Adipocyte (in vitro differentiated cells): ENCODE measurements around the gene AP4M1.

Source experiments
- DNase-seq: peaks from one replicate; pipeline ENCODE4 v3.0.0-alpha.2; 2015; ENCODE audit warnings: low read depth
- H3K27me3 ChIP-seq: replicated peaks from 2 replicates; pipeline ENCODE4 v1.7.0; 2013; ENCODE audit warnings: mild to moderate bottlenecking, low read length, moderate library complexity; ENCODE audit not compliant: control insufficient read depth, insufficient read depth
- H3K36me3 ChIP-seq: 2 replicates; pipeline ENCODE4 v1.7.0; 2013; ENCODE audit warnings: low read length, mild to moderate bottlenecking, moderate library complexity; ENCODE audit not compliant: control insufficient read depth, insufficient read depth, severe bottlenecking
- H3K4me1 ChIP-seq: 2 replicates; pipeline ENCODE4 v1.7.0; 2013; ENCODE audit warnings: mild to moderate bottlenecking, low read length, moderate library complexity; ENCODE audit not compliant: control insufficient read depth, insufficient read depth
- H3K4me3 ChIP-seq: 2 replicates; pipeline ENCODE4 v1.7.0; 2013; ENCODE audit warnings: mild to moderate bottlenecking, low read length, moderate library complexity
- H3K9ac ChIP-seq: 2 replicates; pipeline ENCODE4 v1.7.0; 2013; ENCODE audit warnings: mild to moderate bottlenecking, low read length, moderate library complexity
- H3K9me3 ChIP-seq: 2 replicates; pipeline ENCODE4 v1.7.0; 2013; ENCODE audit warnings: mild to moderate bottlenecking, low read length, moderate library complexity; ENCODE audit not compliant: control insufficient read depth

The AP4M1 gene

DNA sequence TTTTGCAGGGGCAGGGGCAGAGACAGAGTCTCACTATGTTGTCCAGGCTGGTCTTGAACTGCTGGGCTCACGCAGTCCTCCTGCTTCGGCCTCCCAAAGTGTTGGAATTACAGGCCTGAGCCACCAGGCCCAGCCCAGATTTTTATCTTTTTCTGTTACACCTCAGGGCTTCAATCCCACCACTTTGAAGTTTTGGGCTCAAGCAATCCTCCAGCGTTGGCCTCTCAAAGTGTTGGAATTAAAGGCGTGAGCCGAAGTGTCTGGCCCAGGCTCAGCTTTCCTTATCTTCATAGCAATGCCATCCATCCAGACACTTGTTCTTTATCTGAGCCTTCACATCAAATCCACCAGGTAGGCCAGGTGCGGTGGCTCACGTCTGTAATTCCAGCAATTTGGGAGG is 13.6 kb downstream of the AP4M1 start:
- Histone ChIP-seq H3K36me3 (peaks cover 22% of the 10 kb centered on the region), H3K9me3 (no peaks in the 10 kb centered on the region), H3K27me3 (no peaks in the 10 kb centered on the region), H3K9ac (no peak overlapping the region), H3K4me3 (no peak overlapping the region), H3K4me1 (peaks cover 5% of the 10 kb centered on the region)
- no peak for DNase-seq

DNA sequence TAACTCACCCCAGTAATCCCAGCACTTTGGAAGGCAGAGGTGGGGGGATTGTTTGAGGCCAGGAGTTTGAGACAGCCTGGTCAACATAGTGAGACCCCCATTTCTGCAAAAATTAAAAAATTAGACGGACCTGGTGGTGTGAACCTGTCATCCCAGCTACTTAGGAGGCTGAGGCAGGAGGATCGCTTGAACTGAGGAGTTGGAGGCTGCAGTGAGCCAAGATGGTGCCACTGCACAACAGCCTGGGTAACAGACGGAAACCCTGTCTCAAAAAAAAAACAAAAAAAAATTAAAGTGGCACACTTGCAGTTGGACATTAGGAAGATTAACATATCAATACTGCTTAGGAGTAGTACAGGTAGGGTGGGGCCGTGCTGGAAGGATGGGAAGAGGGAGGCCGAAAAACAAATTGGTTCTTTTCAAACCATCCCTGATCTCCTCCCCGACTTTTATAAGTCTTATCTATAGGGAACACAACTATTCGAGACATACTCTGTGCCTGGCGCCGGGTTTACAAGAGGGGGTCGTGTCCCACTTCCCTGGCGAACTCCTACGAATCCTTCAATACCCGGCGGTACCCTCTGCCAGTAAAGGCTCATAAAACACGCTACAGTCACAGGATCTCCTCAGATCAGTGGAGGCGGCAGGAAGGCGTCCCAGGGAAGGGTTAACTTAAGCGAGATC is 17.1 kb downstream of the AP4M1 start:
- Histone ChIP-seq H3K4me3 (peak overlapping the region; percentile 92), H3K9ac (peak overlapping the region; percentile 92), H3K9me3 (no peaks in the 10 kb centered on the region), H3K27me3 (no peaks in the 10 kb centered on the region), H3K4me1 (peaks cover 13% of the 10 kb centered on the region), H3K36me3 (peaks cover 6% of the 10 kb centered on the region)
- no peak for DNase-seq

DNA sequence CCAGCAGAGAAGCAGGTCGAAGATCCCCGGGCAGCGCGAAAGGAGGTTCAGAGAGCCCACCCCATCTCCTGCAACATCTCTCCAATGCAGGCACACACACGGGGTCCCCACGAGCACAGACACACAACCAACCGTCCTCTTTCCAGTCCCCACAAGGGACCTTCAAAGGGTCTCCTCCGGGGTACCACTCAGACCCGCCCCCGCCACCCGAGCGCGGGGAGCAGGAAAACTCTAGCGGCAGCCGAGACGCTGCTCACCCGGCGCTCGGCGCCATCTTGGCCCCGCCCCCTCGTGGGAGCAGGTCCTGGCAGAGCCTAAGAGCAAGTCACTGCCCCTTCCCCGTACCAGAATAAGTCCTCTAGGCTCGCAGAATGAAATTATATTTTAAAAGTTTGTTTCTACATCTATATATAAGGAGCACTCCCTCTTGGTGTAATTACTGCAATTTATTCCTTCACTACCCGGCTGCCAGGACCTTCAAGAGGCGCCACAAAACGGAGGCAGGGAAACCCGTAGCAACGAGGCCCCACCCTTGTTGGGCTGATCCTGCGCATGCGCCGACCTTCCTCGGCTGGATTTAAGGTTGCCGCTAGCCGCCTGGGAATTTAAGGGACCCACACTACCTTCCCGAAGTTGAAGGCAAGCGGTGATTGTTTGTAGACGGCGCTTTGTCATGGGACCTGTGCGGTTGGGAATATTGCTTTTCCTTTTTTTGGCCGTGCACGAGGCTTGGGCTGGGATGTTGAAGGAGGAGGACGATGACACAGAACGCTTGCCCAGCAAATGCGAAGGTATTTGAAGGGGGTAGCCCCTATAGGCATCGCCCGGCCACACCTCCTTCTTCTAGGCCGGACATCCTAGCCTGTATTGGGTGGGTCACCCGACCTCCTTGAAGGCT is 17.9 kb downstream of the AP4M1 start, which contains the start of the genes CNPY4 and TAF6:
CNPY4 (plus strand) TSS at position 563 of the 898 bp plus-strand sequence; CDS start at position 674, 111 bp downstream.
TAF6 (minus strand) TSS at position 287 of the 898 bp plus-strand sequence. CDS start 5,149 bp downstream, outside the sequence.
- Histone ChIP-seq H3K27me3 (no peaks in the 10 kb centered on the region), H3K9me3 (no peaks in the 10 kb centered on the region), H3K9ac (peak within 1 kb of the TSS; percentile 92), H3K36me3 (no peaks in the 10 kb centered on the region), H3K4me3 (peak within 1 kb of the TSS; percentile 92), H3K4me1 (peaks cover 13% of the 10 kb centered on the region)
- DNase-seq, result peak; percentile 98

DNA sequence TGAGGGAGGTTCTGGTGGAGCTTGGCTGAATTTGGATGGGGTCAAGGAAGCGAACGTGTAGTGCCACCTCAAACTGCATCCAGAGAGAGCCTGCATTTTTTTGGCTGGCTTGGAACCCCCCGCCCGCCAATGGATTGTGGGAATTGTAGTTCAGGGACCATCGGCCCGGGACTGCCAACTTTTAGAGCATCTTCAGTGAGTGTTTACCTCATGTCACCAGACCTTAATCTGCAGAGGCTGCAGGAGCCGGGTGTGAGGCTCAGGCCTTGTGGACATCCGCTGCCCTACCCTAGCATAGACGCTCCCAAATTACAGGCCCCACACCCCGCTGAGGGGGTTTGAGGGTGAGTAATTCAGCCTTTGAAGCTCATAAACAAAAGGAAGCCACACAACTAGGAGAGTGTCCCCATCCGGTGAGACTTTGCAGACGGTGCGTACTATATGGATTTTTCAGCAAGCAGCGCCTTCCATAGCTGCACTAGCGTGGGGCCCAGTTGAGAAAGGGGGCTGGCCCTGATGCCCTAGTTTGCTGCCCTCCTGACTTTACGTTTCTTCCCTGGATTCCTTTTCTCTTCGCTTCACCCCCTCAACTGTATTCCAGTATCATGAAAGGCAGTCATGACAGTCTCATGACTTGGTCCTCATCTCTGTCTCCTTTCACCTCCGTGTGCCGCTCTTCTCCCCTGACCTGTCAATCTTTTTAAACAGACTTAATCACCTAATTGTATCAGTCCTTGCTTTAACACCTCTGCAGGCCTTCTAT is 18.7 kb downstream of the AP4M1 start:
- no peaks in the 10 kb centered on the region for H3K27me3 ChIP-seq
- peak; percentile 79 for DNase-seq
- peak overlapping the region; percentile 92 for H3K9ac ChIP-seq
- H3K36me3 ChIP-seq, result peaks cover 4% of the 10 kb centered on the region
- H3K9me3 ChIP-seq, result no peaks in the 10 kb centered on the region
- H3K4me3 ChIP-seq, result peak overlapping the region; percentile 92
- peaks cover 13% of the 10 kb centered on the region for H3K4me1 ChIP-seq

DNA sequence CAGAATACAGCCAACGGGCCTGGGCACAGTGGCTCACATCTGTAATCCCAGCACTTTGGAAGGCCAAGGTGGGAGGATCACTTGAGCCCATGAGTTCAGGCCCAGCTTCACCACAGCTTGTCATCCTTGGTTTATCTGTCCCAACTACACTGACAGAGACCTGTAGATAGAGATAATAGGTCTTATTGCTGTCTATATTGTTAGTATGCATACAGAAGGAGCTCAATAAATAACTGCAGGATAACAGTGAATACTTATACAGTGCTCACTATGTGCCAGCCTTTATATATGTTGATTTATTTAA is 19.2 kb downstream of the AP4M1 start:
- Histone ChIP-seq H3K4me3 (peak overlapping the region; percentile 92), H3K9me3 (no peaks in the 10 kb centered on the region), H3K9ac (peak overlapping the region; percentile 92), H3K36me3 (peaks cover 4% of the 10 kb centered on the region), H3K27me3 (no peaks in the 10 kb centered on the region), H3K4me1 (peaks cover 13% of the 10 kb centered on the region)
- no peak for DNase-seq

DNA sequence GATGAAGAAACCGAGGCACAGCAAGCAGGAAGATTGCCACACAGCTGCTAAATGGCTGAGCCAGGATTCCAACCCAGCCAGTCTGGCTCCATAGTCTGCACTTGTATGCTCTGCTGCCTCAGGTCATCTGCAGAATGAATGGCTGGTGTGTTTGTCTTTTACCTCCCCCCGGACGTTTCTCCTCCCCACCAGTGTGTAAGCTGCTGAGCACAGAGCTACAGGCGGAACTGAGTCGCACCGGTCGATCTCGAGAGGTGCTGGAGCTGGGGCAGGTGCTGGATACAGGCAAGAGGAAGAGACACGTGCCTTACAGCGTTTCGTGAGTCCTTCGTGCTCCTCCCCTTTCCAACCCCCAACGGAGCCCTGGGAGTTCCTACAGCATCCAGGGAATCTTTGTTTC is 20.6 kb downstream of the AP4M1 start:
- Histone ChIP-seq H3K9ac (no peak overlapping the region), H3K27me3 (no peaks in the 10 kb centered on the region), H3K4me3 (no peak overlapping the region), H3K36me3 (peaks cover 4% of the 10 kb centered on the region), H3K9me3 (no peaks in the 10 kb centered on the region), H3K4me1 (peaks cover 17% of the 10 kb centered on the region)
- DNase-seq, result no peak

DNA sequence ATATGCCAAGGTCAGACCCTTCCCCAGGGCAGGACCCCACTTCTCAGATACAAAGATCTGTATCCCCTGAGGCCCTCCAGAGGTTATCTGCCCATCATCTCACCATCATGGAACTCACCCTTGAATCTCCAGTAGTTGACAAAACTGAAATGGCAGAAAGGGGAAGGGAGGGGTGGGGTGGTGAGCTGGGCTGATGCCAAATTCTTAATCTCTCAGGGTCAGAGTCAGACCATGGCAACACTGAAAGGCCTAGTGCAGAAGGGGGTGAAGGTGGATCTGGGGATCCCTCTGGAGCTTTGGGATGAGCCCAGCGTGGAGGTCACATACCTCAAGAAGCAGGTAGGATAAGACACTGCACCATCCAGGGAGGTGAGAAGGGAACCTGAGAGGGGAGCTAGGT is 21.1 kb downstream of the AP4M1 start:
- no peaks in the 10 kb centered on the region for H3K27me3 ChIP-seq
- DNase-seq, result no peak

DNA sequence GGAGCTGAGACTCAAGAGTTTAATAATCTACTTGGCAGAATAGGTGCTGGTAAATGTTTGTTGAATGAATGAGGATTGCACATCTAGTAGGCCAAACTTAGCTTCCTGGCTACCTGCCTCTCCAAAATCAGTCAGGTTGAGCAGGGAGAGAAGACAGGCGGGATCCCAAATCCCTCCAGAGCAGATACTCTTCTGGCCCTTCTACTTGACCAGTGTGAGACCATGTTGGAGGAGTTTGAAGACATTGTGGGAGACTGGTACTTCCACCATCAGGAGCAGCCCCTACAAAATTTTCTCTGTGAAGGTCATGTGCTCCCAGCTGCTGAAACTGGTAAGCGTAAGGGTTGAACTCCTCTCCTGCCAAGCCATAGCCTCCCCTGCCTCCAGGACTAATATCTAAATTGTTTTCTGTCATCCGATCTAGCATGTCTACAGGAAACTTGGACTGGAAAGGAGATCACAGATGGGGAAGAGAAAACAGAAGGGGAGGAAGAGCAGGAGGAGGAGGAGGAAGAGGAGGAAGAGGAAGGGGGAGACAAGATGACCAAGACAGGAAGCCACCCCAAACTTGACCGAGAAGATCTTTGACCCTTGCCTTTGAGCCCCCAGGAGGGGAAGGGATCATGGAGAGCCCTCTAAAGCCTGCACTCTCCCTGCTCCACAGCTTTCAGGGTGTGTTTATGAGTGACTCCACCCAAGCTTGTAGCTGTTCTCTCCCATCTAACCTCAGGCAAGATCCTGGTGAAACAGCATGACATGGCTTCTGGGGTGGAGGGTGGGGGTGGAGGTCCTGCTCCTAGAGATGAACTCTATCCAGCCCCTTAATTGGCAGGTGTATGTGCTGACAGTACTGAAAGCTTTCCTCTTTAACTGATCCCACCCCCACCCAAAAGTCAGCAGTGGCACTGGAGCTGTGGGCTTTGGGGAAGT is 23.1 kb downstream of the AP4M1 start:
- Histone ChIP-seq H3K9me3 (no peaks in the 10 kb centered on the region), H3K9ac (no peak overlapping the region), H3K4me3 (no peak overlapping the region), H3K36me3 (peaks cover 4% of the 10 kb centered on the region), H3K4me1 (peaks cover 20% of the 10 kb centered on the region), H3K27me3 (no peaks in the 10 kb centered on the region)
- DNase-seq, result no peak

More for the DNA sequence above, 21.1 kb downstream of the AP4M1 start:
- no peaks in the 10 kb centered on the region for H3K9me3 ChIP-seq
- H3K4me1 ChIP-seq, result peaks cover 17% of the 10 kb centered on the region
- H3K4me3 ChIP-seq, result no peak overlapping the region
- no peak overlapping the region for H3K9ac ChIP-seq
- peaks cover 4% of the 10 kb centered on the region for H3K36me3 ChIP-seq

DNA sequence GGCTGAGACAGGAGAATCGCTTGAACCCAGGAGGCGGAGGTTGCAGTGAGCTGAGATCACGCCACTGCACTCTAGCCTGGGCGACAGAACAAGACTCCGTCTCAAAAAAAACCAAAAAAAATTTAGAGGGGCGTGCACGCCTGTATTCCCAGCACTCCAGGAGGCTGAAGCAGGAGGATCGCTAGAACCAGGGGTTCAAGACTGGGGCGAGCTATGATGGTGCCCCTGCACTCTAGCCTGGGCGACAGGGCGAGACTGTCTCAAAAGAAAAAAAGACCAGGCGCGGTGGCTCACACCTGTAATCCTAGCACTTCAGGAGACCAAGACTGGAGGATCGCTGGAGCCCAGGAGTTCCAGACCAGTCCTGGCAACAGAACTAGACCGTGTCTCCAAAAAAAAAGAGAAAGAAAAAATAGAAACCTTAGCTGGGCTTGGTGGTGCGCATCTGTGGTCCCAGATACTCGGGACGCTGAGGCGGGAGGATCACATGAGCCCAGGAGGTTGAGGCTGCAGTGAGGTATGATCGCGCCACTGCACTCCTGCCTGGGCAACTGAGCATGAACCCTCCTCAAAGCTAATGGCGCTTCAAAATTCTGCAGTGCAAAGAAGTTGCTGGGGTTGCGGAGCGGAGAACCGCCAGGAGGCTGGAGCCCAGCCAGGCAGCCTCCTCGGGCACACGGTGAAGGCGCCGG is 24.9 kb downstream of the AP4M1 start:
- peak overlapping the region; percentile 98 for H3K9ac ChIP-seq
- no peaks in the 10 kb centered on the region for H3K27me3 ChIP-seq
- no peaks in the 10 kb centered on the region for H3K9me3 ChIP-seq

More for the DNA sequence above, 24.9 kb downstream of the AP4M1 start:
- DNase-seq, result no peak
- Histone ChIP-seq H3K36me3 (peaks cover 4% of the 10 kb centered on the region), H3K4me1 (peaks cover 15% of the 10 kb centered on the region), H3K4me3 (peak overlapping the region; percentile 98)
